MM.1S (cell line): ENCODE data around the gene NFKB1.
"Not testable (repeated sequence)": the region's sequence is repeated elsewhere in the genome, so short reads cannot be mapped to it uniquely, and the experiment has no call there.

ENCODE experiments used
- CTCF ChIP-seq: fragments of 300-600 bp; sonication (generic); IDR thresholded peaks from 2 replicates; pipeline ENCODE4 v1.5.1; 2016; ENCODE audit warnings: antibody characterized with exemption, low read length, mixed read lengths
- EZH2phosphoT487 ChIP-seq: fragments of 300-600 bp; sonication (generic); IDR thresholded peaks from 2 replicates; pipeline ENCODE4 v1.6.1; 2018; ENCODE audit warnings: antibody characterized with exemption, low read length

DNA sequence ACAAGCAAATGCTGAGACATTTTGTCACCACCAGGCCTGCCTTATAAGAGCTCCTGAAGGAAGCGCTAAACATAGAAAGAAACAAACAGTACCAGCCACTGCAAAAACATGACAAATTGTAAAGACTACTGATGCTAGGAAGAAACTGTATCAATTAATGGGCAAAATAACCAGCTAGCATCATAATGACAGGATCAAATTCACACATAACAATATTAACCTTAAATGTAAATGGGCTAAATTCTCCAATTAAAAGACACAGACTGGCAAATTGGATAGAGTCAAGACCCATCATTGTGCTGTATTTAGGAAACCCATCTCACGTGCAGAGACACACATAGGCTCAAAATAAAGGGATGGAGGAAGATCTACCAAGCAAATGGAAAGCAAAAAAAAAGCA is 21.3 kb upstream of the NFKB1 start:
- TF ChIP-seq EZH2phosphoT487, CTCF: not testable (repeated sequence)
